Measurements from ENCODE around the gene USP25.

Gene USP25

GRCh38 chr21:15839026-15839425 lies 109.2 kb downstream of the USP25 start:
- TF ChIP-seq CTCF (IDR thresholded peaks at IDR 0.05), result no peak
- no peak for DNase-seq (ENCODE audit: low spot score)
- no peak overlapping the region for H3K27ac ChIP-seq
- H3K4me3 ChIP-seq, result no peak overlapping the region

GRCh38 chr21:15839601-15840000 lies 109.8 kb downstream of the USP25 start:
- Histone ChIP-seq H3K27ac (no peak overlapping the region), H3K4me3 (no peak overlapping the region)
- no peak for DNase-seq (ENCODE audit: low spot score)
- TF ChIP-seq CTCF (IDR thresholded peaks at IDR 0.05), result no peak

GRCh38 chr21:15840406-15840805 lies 110.6 kb downstream of the USP25 start:
- Histone ChIP-seq H3K4me3 (no peak overlapping the region), H3K27ac (no peak overlapping the region)
- DNase-seq (ENCODE audit: low spot score), result no peak
- TF ChIP-seq CTCF (IDR thresholded peaks at IDR 0.05), result no peak

GRCh38 chr21:15841856-15842564 lies 112.2 kb downstream of the USP25 start:
- DNase-seq (ENCODE audit: low spot score), result no peak
- H3K27ac ChIP-seq, result no peak overlapping the region
- TF ChIP-seq CTCF (IDR thresholded peaks at IDR 0.05), result no peak
- no peak overlapping the region for H3K4me3 ChIP-seq

- no peak for DNase-seq (ENCODE audit: low spot score)
- no peak overlapping the region for H3K4me3 ChIP-seq
- no peak overlapping the region for H3K27ac ChIP-seq
- no peak for TF ChIP-seq CTCF (IDR thresholded peaks at IDR 0.05)
Measured at GRCh38 chr21:15842565-15842880, 112.7 kb downstream of the USP25 start.

- Histone ChIP-seq H3K4me3 (no peak overlapping the region), H3K27ac (no peak overlapping the region)
- no peak for DNase-seq (ENCODE audit: low spot score)
- TF ChIP-seq CTCF (IDR thresholded peaks at IDR 0.05), result no peak
Measured at GRCh38 chr21:15843766-15844165, 114.0 kb downstream of the USP25 start.

Data from coronary artery (tissue), 2 donors.